K562 (cell line): ENCODE data around the gene NDUFC2. TPM values are rescaled to one million over a fixed set of nuclear protein-coding genes. Genes with fewer than 3 reads are reported as not detected.

Source experiments
- ARHGAP35 ChIP-seq: fragments of 450-650 bp; IDR thresholded peaks from 2 replicates; pipeline ENCODE4 v1.6.1; 2018; ENCODE audit not compliant: partially characterized antibody
- DDX20 ChIP-seq: fragments of 450-650 bp; IDR thresholded peaks from 2 replicates; pipeline ENCODE4 v1.6.1; 2016; ENCODE audit warnings: missing genetic modification characterization, low read depth, mild to moderate bottlenecking, missing compliant biosample characterization, moderate library complexity
- EP300 ChIP-seq: IDR thresholded peaks from 2 replicates; pipeline ENCODE4 v1.6.1; 2012; ENCODE audit warnings: low read length, improper control_type of control experiment
- GMEB1 ChIP-seq: fragments of 250-450 bp; sonication (Bioruptor Pico); IDR thresholded peaks from 2 replicates; pipeline ENCODE4 v1.4.0; 2020; ENCODE audit warnings: mild to moderate bottlenecking
- JUND ChIP-seq, 2 experiments: IDR thresholded peaks; 2 replicates in 1 of 2; 3 replicates in 1 of 2; pipeline ENCODE4 v1.6.1; 2011; ENCODE audit warnings: borderline replicate concordance in 2 of 2, low read depth in 2 of 2, low read length in 2 of 2, improper control_type of control experiment in 1 of 2, missing biosample characterization in 1 of 2, missing genetic modification characterization in 1 of 2, missing genetic modification reagents in 1 of 2
- NCOA6 ChIP-seq: fragments of 450-650 bp; IDR thresholded peaks from 2 replicates; pipeline ENCODE4 v1.6.1; 2017; ENCODE audit warnings: mild to moderate bottlenecking
- NR2C1 ChIP-seq, 2 experiments: fragments of 450-650 bp; IDR thresholded peaks; 2 replicates each; pipeline ENCODE4 v1.6.1; 2017; ENCODE audit warnings: mild to moderate bottlenecking in 2 of 2, antibody characterized with exemption in 1 of 2, inconsistent platforms in 1 of 2, missing compliant biosample characterization in 1 of 2, missing genetic modification characterization in 1 of 2
- PCBP1 ChIP-seq: fragments of 200-400 bp; formaldehyde crosslinking; IDR thresholded peaks from 2 replicates; pipeline ENCODE4 v1.6.1; 2018; ENCODE audit warnings: mild to moderate bottlenecking, low read depth, low read length; ENCODE audit not compliant: poor library complexity, severe bottlenecking
- PURB ChIP-seq: sonication (generic); formaldehyde crosslinking; IDR thresholded peaks from 2 replicates; pipeline ENCODE4 v1.9.0; 2021; ENCODE audit warnings: low read depth, mild to moderate bottlenecking, missing genetic modification reagents
- RBFOX2 ChIP-seq: fragments of 200-400 bp; formaldehyde crosslinking; IDR thresholded peaks from 2 replicates; pipeline ENCODE4 v1.6.1; 2017; ENCODE audit warnings: low read depth, mild to moderate bottlenecking, low read length, moderate library complexity
- SMAD4 ChIP-seq: fragments of 250-450 bp; sonication (Bioruptor Pico); conservative IDR thresholded peaks from 2 replicates; pipeline ENCODE4 v1.8.0; 2021; ENCODE audit warnings: inconsistent platforms, mild to moderate bottlenecking, moderate library complexity
- SMARCB1 ChIP-seq: IDR thresholded peaks from 2 replicates; pipeline ENCODE4 v1.6.1; 2011; ENCODE audit warnings: improper control_type of control experiment, low read depth; ENCODE audit not compliant: insufficient read length
- SRSF1 ChIP-seq: fragments of 200-400 bp; formaldehyde crosslinking; IDR thresholded peaks from 2 replicates; pipeline ENCODE4 v1.6.1; 2017; ENCODE audit warnings: mild to moderate bottlenecking, low read depth, low read length, moderate library complexity
- THAP12 ChIP-seq: fragments of 250-450 bp; sonication (Bioruptor Pico); IDR thresholded peaks from 2 replicates; pipeline ENCODE4 v1.9.0; 2021; ENCODE audit warnings: mild to moderate bottlenecking, inconsistent platforms
- XRCC5 ChIP-seq: fragments of 200-400 bp; formaldehyde crosslinking; IDR thresholded peaks from 2 replicates; pipeline ENCODE4 v1.6.1; 2017; ENCODE audit warnings: low read depth, mild to moderate bottlenecking, low read length
- ZNF12 ChIP-seq: sonication (generic); formaldehyde crosslinking; IDR thresholded peaks from 2 replicates; pipeline ENCODE4 v1.4.0; 2020; ENCODE audit warnings: mild to moderate bottlenecking, missing genetic modification reagents
- ZNF184 ChIP-seq: sonication (generic); formaldehyde crosslinking; IDR thresholded peaks from 2 replicates; pipeline ENCODE4 v1.5.0; 2020; ENCODE audit warnings: missing genetic modification reagents
- ZNF512 ChIP-seq: IDR thresholded peaks from 2 replicates; pipeline ENCODE4 v1.6.1; 2016; ENCODE audit warnings: missing genetic modification characterization, missing compliant biosample characterization
- ZNF76 ChIP-seq: fragments of 250-450 bp; sonication (Bioruptor Pico); IDR thresholded peaks from 2 replicates; pipeline ENCODE4 v1.4.0; 2020; ENCODE audit warnings: mild to moderate bottlenecking, moderate library complexity, borderline replicate concordance
- ZNF77 ChIP-seq: fragments of 250-450 bp; sonication (Bioruptor Pico); IDR thresholded peaks from 2 replicates; pipeline ENCODE4 v1.5.0; 2020
- polyA plus RNA-seq, 8 experiments: library from polyadenylated mRNA; depleted of rRNA in 4 of 8; stranded (reverse) in 5 of 8; unstranded in 3 of 8; fragments of >200 nt; fragmentation: Nextera tagmentation in 2 of 8; fragmentation: Illumina TruSeq in 1 of 8; extraction: Ambion mirVana in 2 of 8; extraction: Trizol in 1 of 8; gene quantifications; 2 replicates each; pipeline versions ENCODE4 v1.2.1 to v1.2.3, GENCODE V29; 2011 to 2014; ENCODE audit warnings: inconsistent platforms in 1 of 8, missing spikeins in 1 of 8
- total RNA-seq, 7 experiments: library from RNA; depleted of rRNA in 6 of 7; stranded (reverse); fragments of >200 nt in 6 of 7; fragmentation: Illumina TruSeq in 2 of 7; extraction: Trizol in 2 of 7; gene quantifications; 2 replicates each; pipeline versions ENCODE4 v1.2.1 to v1.2.3, GENCODE V29; 2011 to 2021; ENCODE audit warnings: low replicate concordance in 1 of 7
- TF ChIP-seq, protein P1 (sequence below): fragments of 450-650 bp; formaldehyde crosslinking; IDR thresholded peaks from 2 replicates; pipeline ENCODE4 v1.4.0; 2022; ENCODE audit warnings: missing genetic modification characterization

Gene NDUFC2
- total and polyA plus RNA-seq, 9 of the 15 experiments (the other 6 are each of a cell fraction or from before 2014, with no cell fraction given), result 168 to 1,119 (median 442) TPM

DNA sequence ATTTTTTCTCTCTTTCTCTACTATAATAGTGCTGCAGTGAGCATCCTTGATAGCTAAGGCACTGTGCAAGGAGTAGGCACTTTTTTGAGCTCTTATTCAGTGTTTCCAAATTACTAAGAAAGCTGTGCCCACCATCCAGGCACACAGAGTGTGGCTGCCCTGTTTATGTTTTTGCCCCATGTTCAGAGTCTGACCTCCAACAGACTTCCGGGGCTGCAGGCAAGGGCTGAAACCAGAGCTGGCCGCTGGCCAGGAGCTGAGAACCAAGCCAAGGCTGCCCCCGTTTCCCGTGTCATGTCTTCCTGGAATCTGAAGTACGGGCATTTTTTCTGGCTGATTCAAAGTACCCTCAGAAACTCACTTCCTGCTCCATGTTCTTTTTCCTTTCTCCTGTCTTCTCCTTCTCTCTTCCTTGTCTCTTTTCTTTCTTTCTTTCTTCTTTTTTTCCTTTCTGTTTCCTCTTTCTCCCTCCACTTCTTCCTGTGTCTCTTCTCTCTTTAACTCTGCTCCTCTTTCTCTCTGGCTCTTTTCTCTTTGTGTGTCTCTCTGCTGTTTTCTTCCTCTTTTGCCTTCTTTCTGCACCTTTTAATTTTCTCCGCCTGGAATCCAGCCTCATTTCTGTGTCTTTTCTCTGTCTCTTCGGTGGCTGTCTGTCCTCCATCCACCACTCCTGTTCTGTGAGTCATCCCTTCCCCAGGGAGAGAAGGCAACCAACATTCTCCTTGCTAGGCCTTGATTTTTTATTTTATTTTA, 39.6 kb downstream of the NDUFC2 start (continued):
- TF ChIP-seq SRSF1 (no peak), XRCC5 (no peak), PURB (CRISPR knock-in tag) (no peak), DDX20 (tag) (no peak; the same call in 1 of the 2 replicates), EP300 (peak; percentile 36; the same call in 1 of the 2 replicates), ARHGAP35 (peak; percentile 70), SMAD4 (CRISPR knock-in tag) (peak; percentile 38; the same call in 1 of the 2 replicates), ZNF512 (tag) (peak; percentile 99), THAP12 (CRISPR knock-in tag) (no peak), GMEB1 (CRISPR knock-in tag) (no peak; the same call in 1 of the 2 replicates), ZNF12 (CRISPR knock-in tag) (no peak), PCBP1 (no peak), RBFOX2 (peak; percentile 58; the same call in 1 of the 2 replicates), ZNF77 (CRISPR knock-in tag) (no peak), NCOA6 (no peak), NR2C1 (IDR thresholded peaks at IDR 0.05) (no peak), NR2C1 (tag; IDR thresholded peaks at IDR 0.05) (peak; percentile 43; the same call in 1 of the 2 replicates), ZNF184 (CRISPR knock-in tag) (no peak), SMARCB1 (no peak), ZNF76 (CRISPR knock-in tag) (no peak), JUND (IDR thresholded peaks at IDR 0.05; ENCODE audit: borderline replicate concordance, low read depth, low read length) (peak; percentile 34), JUND (tag; IDR thresholded peaks at IDR 0.05; ENCODE audit: borderline replicate concordance, low read depth, low read length) (no peak; the same call in 2 of the 3 replicates)
- TF ChIP-seq, protein P1, sequence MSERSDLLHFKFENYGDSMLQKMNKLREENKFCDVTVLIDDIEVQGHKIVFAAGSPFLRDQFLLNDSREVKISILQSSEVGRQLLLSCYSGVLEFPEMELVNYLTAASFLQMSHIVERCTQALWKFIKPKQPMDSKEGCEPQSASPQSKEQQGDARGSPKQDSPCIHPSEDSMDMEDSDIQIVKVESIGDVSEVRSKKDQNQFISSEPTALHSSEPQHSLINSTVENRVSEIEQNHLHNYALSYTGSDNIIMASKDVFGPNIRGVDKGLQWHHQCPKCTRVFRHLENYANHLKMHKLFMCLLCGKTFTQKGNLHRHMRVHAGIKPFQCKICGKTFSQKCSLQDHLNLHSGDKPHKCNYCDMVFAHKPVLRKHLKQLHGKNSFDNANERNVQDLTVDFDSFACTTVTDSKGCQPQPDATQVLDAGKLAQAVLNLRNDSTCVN (CRISPR knock-in tag), result peak; percentile 96; the same call in 1 of the 2 replicates
